Glomerular visceral epithelial cell (primary cell): Measurements from ENCODE around the gene CIROP.
A peak's percentile ranks its signal among the peaks of the same experiment; 100 is the strongest.

Experiments
- DNase-seq: peaks from one replicate; pipeline ENCODE4 v3.0.0-alpha.2; 2016; ENCODE audit errors: extremely low spot score

The CIROP gene

GRCh38 chr14:23066855-23067744, 37.7 kb downstream of the CIROP start:
- no peak for DNase-seq

- no peak for DNase-seq
Measured at GRCh38 chr14:23066368-23066767, 38.4 kb downstream of the CIROP start.

GRCh38 chr14:23063601-23064000, 41.2 kb downstream of the CIROP start:
- no peak for DNase-seq

GRCh38 chr14:23062002-23062401, 42.8 kb downstream of the CIROP start:
- peak; percentile 95 for DNase-seq

DNA sequence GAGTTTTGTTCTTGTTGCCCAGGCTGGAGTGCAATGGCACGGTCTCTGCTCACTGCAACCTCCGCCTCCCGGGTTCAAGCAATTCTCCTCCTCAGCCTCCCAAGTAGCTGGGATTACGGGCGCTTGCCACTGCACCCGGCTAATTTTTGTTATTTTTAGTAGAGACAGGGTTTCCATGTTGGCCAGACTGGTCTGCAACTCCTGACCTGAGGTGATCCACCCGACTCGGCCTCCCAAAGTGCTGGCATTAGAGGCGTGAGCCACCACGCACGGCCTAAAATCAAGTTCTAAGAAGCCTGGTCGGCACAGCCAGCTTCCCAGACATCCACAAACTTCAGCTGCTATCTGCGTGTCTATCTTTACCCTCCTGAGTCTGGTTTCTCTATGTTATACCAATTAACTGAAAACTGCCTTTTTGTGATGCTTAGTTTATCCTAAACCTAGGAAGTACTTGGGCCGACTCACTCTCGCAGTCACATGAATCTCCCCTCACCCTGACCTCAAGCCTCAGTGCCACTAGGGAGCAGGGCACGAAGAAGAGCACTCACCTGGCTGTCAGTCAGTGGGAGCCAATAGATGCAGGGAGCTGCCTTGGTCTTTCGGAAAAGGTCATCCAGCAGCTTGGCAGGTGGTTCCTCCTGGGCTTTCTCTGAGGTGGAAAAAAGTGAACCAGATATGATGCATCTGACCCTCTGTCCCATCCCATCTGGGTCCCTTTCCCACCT, 44.1 kb downstream of the CIROP start:
- no peak for DNase-seq

- no peak for DNase-seq
Measured at GRCh38 chr14:23058654-23059504, 45.9 kb downstream of the CIROP start.

- DNase-seq, result peak; percentile 91
Measured at GRCh38 chr14:23057757-23058653, 46.8 kb downstream of the CIROP start.

DNA sequence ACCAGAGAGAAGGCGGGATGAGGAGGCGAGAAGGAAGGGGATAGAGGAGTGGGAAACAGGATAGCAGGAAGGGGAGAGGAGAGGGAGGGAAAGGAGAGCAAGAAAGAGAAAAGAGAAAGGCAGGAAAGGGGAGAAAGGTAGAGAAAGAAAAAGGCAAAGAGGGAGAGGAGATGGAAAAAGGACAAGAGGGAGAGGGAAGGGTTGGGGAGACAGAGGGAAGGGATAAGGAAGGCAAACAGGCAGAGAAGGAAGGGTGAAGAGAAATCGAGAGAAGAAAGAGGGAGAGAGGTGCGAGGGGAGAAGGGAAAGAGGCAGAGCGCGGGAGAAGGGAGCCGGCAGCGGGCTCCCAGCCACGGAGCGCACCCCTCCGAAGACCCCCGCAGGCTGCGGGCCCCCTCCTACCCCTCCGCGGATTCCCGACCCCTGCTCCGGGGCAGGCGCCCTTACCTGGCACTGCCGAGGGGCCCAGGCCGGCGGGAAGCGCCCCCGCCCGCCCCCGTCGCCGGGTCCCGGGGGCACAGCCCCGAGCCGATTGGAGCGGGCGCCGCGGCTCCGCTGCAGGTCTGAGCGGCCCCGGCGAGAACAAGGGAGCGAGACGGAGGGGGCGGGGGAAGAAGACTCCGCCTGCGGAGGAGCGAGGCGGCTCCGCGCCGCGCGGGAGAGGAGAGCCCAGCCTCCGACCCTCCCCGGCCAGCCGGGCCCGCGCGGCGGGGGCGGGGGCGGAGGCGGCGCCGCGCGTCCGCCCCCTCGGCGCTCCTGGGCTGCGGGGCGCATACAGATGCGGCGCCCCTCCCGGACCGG, 47.6 kb downstream of the CIROP start, which contains the start of gene CDH24:
Gene CDH24 (minus strand): TSS at position 565 of the 801 bp plus-strand sequence. CDS start 1,787 bp downstream, outside the sequence.
- DNase-seq, result peak; percentile 85

DNA sequence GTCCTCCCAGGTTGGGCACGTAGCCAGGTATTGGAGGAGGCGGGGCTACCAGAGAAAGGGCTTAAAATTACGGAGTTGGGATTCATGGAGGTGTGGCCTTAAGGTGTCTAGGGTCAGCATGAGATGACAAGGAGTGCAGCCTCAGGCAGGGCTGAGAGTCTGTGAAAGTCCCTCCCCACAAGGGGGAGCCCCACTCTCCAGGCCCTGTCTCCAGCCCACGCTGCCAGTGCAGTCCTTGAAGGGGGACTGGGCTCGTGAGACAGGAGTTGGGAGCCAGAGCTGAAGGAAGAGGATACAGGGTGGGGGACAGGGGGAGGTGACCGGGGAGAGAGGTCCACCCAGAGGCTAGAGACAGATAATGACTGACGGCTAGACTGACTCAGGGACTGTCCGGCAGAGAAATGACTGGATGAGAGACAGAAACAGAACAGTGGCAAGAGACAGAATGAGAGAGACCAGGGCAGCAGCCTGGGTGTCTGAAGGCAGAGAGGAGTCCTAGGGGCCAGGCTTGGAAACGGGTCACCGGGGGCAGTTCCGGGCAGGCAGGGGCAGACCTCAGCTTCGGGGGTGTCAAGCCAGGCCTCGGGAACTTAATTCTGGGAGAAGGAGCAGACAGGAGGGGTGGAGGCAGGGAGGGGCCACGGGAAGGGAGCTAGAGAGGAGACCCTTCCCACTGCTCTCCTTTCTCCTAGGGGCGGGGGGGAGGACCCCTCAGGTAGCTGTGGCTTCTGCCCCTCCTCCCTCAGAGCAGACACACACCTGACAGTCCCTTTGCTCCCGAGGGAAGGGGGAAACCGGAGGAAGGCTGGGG, 48.4 kb downstream of the CIROP start:
- peak; percentile 84 for DNase-seq

DNA sequence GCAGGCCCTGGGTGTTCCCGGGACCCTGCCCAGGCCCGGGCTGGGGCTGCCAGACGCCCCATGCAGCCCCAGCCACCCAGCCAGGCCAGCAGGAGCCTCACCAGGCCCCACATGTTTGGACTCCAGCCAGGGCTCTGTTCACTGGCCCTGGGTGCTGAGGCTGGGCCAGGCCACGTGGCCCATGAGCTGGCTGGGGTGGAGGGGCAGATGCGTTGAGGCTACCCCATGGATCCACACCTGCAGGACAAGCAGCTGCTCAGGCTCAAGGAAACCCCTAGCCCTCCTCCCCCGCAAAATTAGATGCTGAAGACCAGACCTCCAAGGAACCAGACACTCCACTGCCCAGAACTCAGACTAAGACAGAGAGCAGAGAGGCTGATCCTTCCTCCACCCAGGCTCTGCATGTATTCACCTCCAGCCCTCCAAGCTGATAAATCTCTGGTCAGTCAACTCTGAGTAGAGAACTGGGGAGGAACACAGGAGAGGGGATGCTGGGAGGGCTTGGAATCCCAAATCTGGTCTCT, 49.1 kb downstream of the CIROP start:
- DNase-seq, result peak; percentile 46

DNA sequence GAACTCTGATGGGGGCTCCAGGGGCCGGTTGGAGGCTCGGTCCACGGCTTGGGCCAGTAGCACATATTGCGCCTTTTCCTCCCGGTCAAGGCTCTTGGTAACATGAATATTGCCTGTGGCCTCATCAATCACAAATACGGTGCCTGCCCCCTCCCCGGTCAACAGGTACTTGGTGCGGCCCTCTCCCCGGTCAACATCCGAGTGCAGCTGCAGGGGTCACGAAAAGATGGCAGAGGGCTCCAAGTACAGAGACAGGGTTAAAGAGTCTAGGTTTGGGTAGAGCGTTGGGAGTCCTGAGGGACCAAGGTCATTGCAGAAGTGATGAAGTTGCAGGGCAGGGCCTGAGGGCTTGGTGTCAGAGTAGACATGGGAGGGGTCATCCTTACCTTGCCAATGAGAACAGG, 49.6 kb downstream of the CIROP start:
- no peak for DNase-seq

GRCh38 chr14:23054000-23054811, 50.6 kb downstream of the CIROP start:
- DNase-seq, result no peak

- no peak for DNase-seq
Measured at GRCh38 chr14:23053426-23053825, 51.4 kb downstream of the CIROP start.

- DNase-seq, result no peak
Measured at GRCh38 chr14:23052671-23053070, 52.1 kb downstream of the CIROP start.

DNA sequence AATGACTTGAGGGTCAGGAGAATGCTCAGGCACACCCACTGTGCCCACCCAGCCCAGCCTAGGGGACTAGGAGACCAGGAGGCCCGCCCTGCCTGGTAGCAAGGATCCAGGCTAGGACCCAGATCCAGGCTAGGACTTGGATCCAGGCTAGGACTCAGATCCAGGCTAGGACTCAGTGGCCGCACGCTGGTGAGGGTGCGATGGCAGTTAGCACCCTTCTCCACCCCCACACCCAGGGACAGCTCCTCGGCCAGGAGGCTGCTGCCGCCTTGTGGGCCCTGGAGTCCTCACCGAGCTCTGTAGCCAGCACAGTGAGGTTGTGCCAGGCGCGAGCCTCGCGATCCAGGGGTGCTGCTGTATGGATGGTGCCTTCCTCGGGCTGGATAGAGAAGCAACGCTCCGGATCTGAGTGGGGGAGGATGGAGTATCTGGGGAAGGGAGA, 52.6 kb downstream of the CIROP start:
- DNase-seq, result no peak

GRCh38 chr14:23051141-23052057, 53.4 kb downstream of the CIROP start:
- no peak for DNase-seq
